Measurements from ENCODE around the gene HOXB9. TPM values are rescaled to one million over a fixed set of nuclear protein-coding genes. Genes with fewer than 3 reads are reported as not detected.

Gene HOXB9
- total and polyA plus RNA-seq, 2 donors from 2014 or later: 29.2 to 45.8 TPM

- Histone ChIP-seq H3K4me1 (ENCODE audit: control insufficient read depth in 2 of 3, insufficient read depth in 2 of 3, low read depth in 1 of 3, low read length in 3 of 3) (peaks cover 0 to 4% (median 0%) of the 10 kb centered on the region in 3 donors), H3K36me3 (ENCODE audit: control insufficient read depth in 2 of 3, insufficient read depth in 3 of 3, low read length in 3 of 3) (no peaks in the 10 kb centered on the region), H3K9me3 (ENCODE audit: control insufficient read depth in 2 of 3, insufficient read depth in 1 of 3, low read length in 3 of 3) (no peaks in the 10 kb centered on the region), H3K27me3 (ENCODE audit: control insufficient read depth, insufficient read depth, low read length) (peaks cover 42% of the 10 kb centered on the region), H3K9ac (ENCODE audit: low read length in 3 of 3) (no peak overlapping the region), H3K27ac (ENCODE audit: low read depth in 2 of 2, low read length in 2 of 2) (no peak overlapping the region), H3K4me3 (ENCODE audit: low read length in 3 of 3) (no peak overlapping the region)
- DNase-seq: peak in 1 of 5 donors; percentile 35
- FAIRE-seq: no peak
- intact Hi-C loops (cut with DNase I): no loop called here
- TF ChIP-seq CTCF (IDR thresholded peaks at IDR 0.05; ENCODE audit: borderline replicate concordance, extremely low read depth, insufficient read depth): no peak
These were observed 18.0 kb upstream of the HOXB9 start for GRCh38 chr17:48644159-48644558.

GRCh38 chr17:48643697-48644012 is 17.5 kb upstream of the HOXB9 start:
- FAIRE-seq: no peak
- H3K4me3 ChIP-seq (ENCODE audit: low read length in 3 of 3): no peak overlapping the region
- H3K27ac ChIP-seq (ENCODE audit: low read depth in 2 of 2, low read length in 2 of 2): no peak overlapping the region
- TF ChIP-seq CTCF (IDR thresholded peaks at IDR 0.05; ENCODE audit: borderline replicate concordance, extremely low read depth, insufficient read depth): no peak
- H3K36me3 ChIP-seq (ENCODE audit: control insufficient read depth in 2 of 3, insufficient read depth in 3 of 3, low read length in 3 of 3): no peaks in the 10 kb centered on the region
- H3K27me3 ChIP-seq (ENCODE audit: control insufficient read depth, insufficient read depth, low read length): peaks cover 42% of the 10 kb centered on the region
- H3K9me3 ChIP-seq (ENCODE audit: control insufficient read depth in 2 of 3, insufficient read depth in 1 of 3, low read length in 3 of 3): no peaks in the 10 kb centered on the region
- H3K4me1 ChIP-seq (ENCODE audit: control insufficient read depth in 2 of 3, insufficient read depth in 2 of 3, low read depth in 1 of 3, low read length in 3 of 3): peaks cover 0 to 4% (median 0%) of the 10 kb centered on the region in 3 donors
- no peak overlapping the region for H3K9ac ChIP-seq (ENCODE audit: low read length in 3 of 3)
- intact Hi-C loops (cut with DNase I): no loop called here
- no peak for DNase-seq

- TF ChIP-seq CTCF (IDR thresholded peaks at IDR 0.05; ENCODE audit: borderline replicate concordance, extremely low read depth, insufficient read depth): no peak
- FAIRE-seq (no peak), DNase-seq (peak in 1 of 5 donors; percentile 29)
- peaks cover 0 to 4% (median 0%) of the 10 kb centered on the region in 3 donors for H3K4me1 ChIP-seq (ENCODE audit: control insufficient read depth in 2 of 3, insufficient read depth in 2 of 3, low read depth in 1 of 3, low read length in 3 of 3)
- H3K9me3 ChIP-seq (ENCODE audit: control insufficient read depth in 2 of 3, insufficient read depth in 1 of 3, low read length in 3 of 3): no peaks in the 10 kb centered on the region
- intact Hi-C loops (cut with DNase I): no loop called here
- no peak overlapping the region for H3K27ac ChIP-seq (ENCODE audit: low read depth in 2 of 2, low read length in 2 of 2)
- H3K4me3 ChIP-seq (ENCODE audit: low read length in 3 of 3): no peak overlapping the region
- H3K27me3 ChIP-seq (ENCODE audit: control insufficient read depth, insufficient read depth, low read length): peaks cover 42% of the 10 kb centered on the region
- no peak overlapping the region for H3K9ac ChIP-seq (ENCODE audit: low read length in 3 of 3)
- H3K36me3 ChIP-seq (ENCODE audit: control insufficient read depth in 2 of 3, insufficient read depth in 3 of 3, low read length in 3 of 3): no peaks in the 10 kb centered on the region
These were observed 16.9 kb upstream of the HOXB9 start for GRCh38 chr17:48642843-48643696.

Data from kidney (tissue), 14 donors.